ENCODE results near the gene ZNF385B. TPM values are rescaled to one million over a fixed set of nuclear protein-coding genes. Genes with fewer than 3 reads are reported as not detected.

Gene ZNF385B
- polyA plus RNA-seq, 3 donors from 2014 or later: not detected

DNA sequence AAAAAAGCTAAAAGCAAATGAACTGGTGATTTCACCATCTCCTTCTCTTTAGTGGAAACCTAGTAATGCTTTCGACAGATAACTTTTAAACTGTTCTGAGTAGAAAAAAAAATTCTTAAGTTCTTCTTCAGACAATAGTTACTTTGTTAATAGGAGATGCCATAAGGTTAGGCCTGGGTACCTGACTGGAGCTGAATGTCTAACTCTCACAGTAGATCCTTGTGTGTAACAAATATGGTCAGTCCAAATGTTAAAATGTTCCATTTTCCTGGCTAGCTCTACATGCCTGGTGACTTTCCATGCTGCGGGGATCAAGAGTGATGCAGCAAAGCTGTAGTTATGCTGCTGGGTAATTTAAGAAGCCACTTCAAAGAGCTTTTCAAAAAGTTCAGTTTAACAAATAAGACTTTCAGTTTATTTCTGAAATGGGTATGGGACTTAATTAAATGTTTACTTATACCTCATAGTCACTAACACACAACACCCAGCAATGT is 332.8 kb downstream of the ZNF385B start:
- Mint-ChIP-seq H3K4me1 (no peaks in the 10 kb centered on the region), H3K27ac (no peak overlapping the region), H3K27me3 (ENCODE audit: low read depth in 3 of 3) (peaks cover 0 to 4% (median 2%) of the 10 kb centered on the region in 3 donors), H3K9me3 (peaks cover 0 to 3% (median 0%) of the 10 kb centered on the region in 6 donors), H3K4me3 (no peak overlapping the region), H3K36me3 (no peaks in the 10 kb centered on the region)
- DNase-seq: no peak

DNA sequence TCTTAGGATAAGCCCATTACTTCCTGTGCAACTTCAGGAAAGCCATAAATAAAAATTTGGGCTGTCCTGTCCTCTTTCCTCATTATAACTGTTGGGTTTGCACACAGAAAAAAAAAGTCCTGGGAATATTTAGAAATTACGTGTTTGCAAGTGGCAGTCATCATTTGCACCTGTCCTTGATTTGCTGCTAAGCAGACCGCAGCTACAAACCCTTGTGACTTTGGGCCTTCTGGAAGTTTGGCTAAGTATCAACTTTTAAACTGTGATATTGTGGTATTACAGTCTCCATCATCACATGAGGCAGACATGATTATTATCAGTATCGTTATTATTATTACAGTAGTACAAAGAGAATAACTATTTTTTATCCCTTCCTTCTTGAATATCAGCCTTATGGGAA is 336.1 kb downstream of the ZNF385B start:
- Mint-ChIP-seq H3K27me3 (ENCODE audit: low read depth in 3 of 3) (peaks cover 0 to 3% (median 0%) of the 10 kb centered on the region in 3 donors), H3K4me3 (no peak overlapping the region), H3K36me3 (no peaks in the 10 kb centered on the region), H3K9me3 (peaks cover 0 to 4% (median 0%) of the 10 kb centered on the region in 6 donors), H3K27ac (no peak overlapping the region), H3K4me1 (no peaks in the 10 kb centered on the region)
- no peak for DNase-seq

DNA sequence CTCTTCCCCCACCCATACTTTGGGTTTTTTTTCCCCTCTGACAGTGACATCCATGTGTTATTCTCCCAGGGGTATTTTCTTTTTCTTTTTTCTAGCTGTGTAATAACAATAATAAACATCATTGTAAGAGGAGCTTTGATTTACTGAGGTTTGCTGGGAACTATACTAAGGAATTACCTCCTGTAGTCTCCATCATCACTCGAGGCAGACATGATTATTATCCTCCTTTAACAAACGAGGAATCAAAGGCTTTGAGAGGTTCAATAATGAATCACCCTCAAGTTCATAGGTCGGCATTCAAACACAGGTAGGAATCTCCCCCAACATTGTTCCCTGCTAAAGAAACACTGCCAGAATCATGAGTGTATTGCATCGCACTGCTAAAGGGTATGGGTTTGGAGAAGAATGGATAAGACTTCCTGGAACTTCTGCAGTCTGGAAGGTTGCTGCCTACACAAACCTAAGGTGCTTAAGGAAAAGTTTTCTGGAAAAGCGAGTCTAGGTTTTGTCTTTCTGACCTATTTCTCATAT is 336.5 kb downstream of the ZNF385B start:
- Mint-ChIP-seq H3K4me1 (no peaks in the 10 kb centered on the region), H3K4me3 (no peak overlapping the region)

DNA sequence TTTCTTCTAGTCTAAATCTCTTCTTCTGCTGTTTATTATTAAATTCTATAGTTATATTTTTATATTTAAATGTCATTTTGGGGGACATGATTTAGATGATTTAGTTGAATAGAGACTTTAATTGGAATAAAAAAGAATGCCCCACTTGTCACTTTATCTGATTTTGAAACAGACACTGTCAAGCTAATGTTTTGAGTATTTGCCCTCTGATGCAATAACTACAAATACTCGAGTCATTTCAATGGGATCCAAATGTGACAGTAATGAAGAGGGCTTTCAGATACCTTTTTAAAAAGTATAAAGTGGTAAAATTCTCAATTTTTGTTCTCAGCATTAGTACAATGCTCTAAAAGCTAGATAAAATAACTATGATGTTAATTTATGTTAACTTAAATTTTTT is 339.5 kb downstream of the ZNF385B start:
- peaks cover 0 to 6% (median 0%) of the 10 kb centered on the region in 6 donors for H3K9me3 Mint-ChIP-seq
- H3K36me3 Mint-ChIP-seq: no peaks in the 10 kb centered on the region
- no peaks in the 10 kb centered on the region for H3K4me1 Mint-ChIP-seq
- no peak overlapping the region for H3K4me3 Mint-ChIP-seq
- no peak for DNase-seq
- H3K27ac Mint-ChIP-seq: no peak overlapping the region
- peaks cover 0 to 2% (median 0%) of the 10 kb centered on the region in 3 donors for H3K27me3 Mint-ChIP-seq (ENCODE audit: low read depth in 3 of 3)

More for the DNA sequence above, 336.5 kb downstream of the ZNF385B start:
- peaks cover 0 to 4% (median 0%) of the 10 kb centered on the region in 3 donors for H3K27me3 Mint-ChIP-seq (ENCODE audit: low read depth in 3 of 3)
- no peak for DNase-seq
- H3K27ac Mint-ChIP-seq: no peak overlapping the region
- H3K9me3 Mint-ChIP-seq: peaks cover 0 to 4% (median 0%) of the 10 kb centered on the region in 6 donors
- no peaks in the 10 kb centered on the region for H3K36me3 Mint-ChIP-seq

DNA sequence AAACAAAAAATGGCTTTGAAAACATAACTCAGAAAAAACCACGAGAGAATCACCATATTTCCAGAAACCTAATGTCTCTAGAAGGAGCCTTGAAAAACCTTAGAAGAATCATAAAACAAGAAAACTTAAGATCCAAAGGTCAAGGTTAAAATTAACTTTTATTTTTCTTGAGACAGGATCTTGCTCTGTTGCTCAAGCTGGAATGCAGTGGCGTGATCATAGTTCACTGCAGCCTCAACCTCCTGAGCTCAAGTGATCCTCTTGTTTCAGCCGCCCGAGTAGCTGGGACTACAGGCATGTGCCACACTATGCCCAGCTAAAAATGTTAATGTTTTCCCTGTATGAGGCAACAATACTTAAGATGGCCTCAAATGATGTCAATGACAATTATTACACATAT is 342.6 kb downstream of the ZNF385B start:
- H3K4me1 Mint-ChIP-seq: no peaks in the 10 kb centered on the region
- no peak overlapping the region for H3K27ac Mint-ChIP-seq
- no peak overlapping the region for H3K4me3 Mint-ChIP-seq
- no peak for DNase-seq
- peaks cover 2 to 6% (median 3%) of the 10 kb centered on the region in 3 donors for H3K27me3 Mint-ChIP-seq (ENCODE audit: low read depth in 3 of 3)
- H3K9me3 Mint-ChIP-seq: peaks cover 0 to 6% (median under 1%) of the 10 kb centered on the region in 6 donors
- H3K36me3 Mint-ChIP-seq: no peaks in the 10 kb centered on the region

DNA sequence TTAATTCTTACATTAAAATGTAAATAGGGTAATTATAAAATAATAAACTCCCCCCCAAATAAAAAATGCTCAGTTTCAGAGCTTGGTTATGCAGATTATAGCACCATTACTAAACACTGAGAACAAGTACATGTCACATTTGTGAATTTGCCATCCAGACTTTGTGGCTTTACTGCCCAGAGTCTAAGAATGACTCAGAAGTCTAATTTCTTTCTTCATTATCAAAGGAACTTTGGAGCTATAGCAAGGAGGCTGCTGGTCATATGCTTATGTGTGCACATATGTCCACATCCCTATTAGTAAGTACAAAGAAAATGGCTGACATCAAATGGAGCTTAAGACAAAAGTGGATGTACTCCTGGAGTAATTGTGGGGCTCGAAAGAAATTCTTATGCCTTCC is 348.2 kb downstream of the ZNF385B start:
- DNase-seq: no peak
- H3K9me3 Mint-ChIP-seq: peaks cover 0 to 10% (median 0%) of the 10 kb centered on the region in 6 donors
- H3K27ac Mint-ChIP-seq: no peak overlapping the region
- no peaks in the 10 kb centered on the region for H3K36me3 Mint-ChIP-seq
- no peaks in the 10 kb centered on the region for H3K4me1 Mint-ChIP-seq
- H3K27me3 Mint-ChIP-seq (ENCODE audit: low read depth in 3 of 3): peaks cover 2 to 4% (median 3%) of the 10 kb centered on the region in 3 donors
- no peak overlapping the region for H3K4me3 Mint-ChIP-seq

DNA sequence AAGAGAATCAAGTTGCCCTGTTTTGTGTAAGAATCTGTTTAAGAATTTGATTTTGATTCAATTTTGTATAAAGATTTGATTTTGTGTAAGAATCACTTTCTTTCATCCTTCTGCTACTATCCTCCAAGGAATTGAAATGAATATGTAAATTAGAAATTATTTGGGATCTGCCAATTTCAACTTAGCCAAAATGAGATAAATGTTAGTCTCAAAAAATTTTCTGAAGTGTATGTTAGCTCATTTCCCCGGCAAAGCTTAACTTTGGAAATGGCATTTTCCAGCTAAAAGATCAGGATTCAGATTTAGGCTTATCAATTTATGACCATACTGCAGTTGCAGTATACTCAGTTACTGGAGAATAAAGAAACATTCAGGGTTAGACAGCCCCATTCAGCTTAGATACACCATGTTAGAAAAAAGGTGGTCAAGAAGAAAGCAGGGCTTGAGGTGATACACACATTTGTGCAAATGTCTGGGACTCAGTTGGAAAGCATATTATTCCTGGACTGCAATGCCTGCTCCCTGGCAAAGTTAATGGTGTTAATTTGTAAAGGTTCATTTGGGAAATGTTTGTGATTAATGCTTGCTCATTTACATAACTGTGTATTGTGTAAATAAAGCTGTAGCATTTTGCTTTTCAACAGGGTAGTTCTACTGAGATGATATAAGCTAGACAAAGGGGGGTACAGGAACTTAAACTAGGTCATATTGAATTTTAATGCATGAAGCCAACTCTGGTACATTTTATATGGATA is 349.0 kb downstream of the ZNF385B start:
- H3K27me3 Mint-ChIP-seq (ENCODE audit: low read depth in 3 of 3): peaks cover 2 to 4% (median 3%) of the 10 kb centered on the region in 3 donors
- DNase-seq: no peak
- no peak overlapping the region for H3K4me3 Mint-ChIP-seq
- H3K4me1 Mint-ChIP-seq: no peaks in the 10 kb centered on the region
- H3K9me3 Mint-ChIP-seq: peaks cover 0 to 10% (median 0%) of the 10 kb centered on the region in 6 donors
- no peaks in the 10 kb centered on the region for H3K36me3 Mint-ChIP-seq
- no peak overlapping the region for H3K27ac Mint-ChIP-seq

DNA sequence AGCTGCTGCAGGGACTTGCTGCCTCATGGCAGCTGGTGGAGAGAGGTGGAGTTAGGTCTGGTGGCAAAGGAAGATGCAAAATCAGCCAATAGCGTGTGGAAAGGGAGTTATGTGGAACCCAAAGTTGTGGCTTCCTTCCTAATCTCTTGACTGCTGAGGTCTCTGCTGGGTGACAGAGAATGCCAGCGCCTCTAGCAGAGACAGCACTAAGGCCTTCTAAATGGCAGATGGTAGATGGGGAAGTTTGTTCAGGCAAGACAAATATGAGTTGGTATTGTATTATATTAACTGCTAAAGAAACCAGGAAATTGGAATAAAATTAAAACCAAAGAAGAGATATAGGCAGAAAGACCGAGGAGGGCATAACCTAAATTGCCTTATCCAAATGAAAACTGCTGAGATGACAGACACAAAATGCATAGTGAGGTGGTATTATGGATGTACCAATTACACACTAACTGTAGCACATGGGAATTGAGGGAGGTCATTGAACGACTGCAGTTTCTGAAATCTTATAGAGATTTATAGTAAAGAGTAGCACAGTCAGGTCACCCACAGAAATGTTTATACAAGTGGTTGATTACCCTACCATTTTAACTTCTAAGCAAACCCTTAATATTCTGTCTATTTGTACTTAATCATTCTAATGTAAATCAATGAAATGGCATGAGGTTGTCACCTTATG is 350.2 kb downstream of the ZNF385B start:
- H3K4me3 Mint-ChIP-seq: no peak overlapping the region

DNA sequence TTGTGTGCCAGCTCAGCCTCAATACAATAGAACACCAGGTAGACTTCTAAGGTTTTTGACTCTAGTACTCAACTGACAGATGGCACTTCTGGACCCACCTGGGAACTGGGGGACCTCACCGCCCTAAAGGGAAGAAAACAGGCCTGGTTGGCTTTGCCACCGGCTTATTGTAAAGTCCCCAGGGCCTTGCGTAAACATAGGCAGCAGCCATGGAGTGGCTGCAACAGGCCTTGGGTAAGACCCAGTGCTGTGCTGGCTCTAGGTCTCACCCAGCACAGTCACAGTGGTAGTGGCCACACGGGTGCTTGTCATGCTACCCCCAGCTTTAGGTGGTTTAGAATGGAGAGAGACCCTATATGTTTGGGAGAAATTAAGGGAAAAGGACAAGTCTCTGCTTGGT is 366.1 kb downstream of the ZNF385B start:
- Mint-ChIP-seq H3K27ac (no peak overlapping the region), H3K9me3 (peaks cover 0 to 12% (median 6%) of the 10 kb centered on the region in 6 donors), H3K27me3 (ENCODE audit: low read depth in 3 of 3) (peaks cover 0 to 2% (median 0%) of the 10 kb centered on the region in 3 donors), H3K4me3 (no peak overlapping the region), H3K36me3 (peaks cover 0 to 3% (median 0%) of the 10 kb centered on the region in 3 donors), H3K4me1 (no peaks in the 10 kb centered on the region)
- DNase-seq: no peak

More for the DNA sequence above, 350.2 kb downstream of the ZNF385B start:
- no peaks in the 10 kb centered on the region for H3K36me3 Mint-ChIP-seq
- peaks cover 2 to 4% (median 3%) of the 10 kb centered on the region in 3 donors for H3K27me3 Mint-ChIP-seq (ENCODE audit: low read depth in 3 of 3)
- no peak for DNase-seq
- H3K9me3 Mint-ChIP-seq: peaks cover 0 to 10% (median 0%) of the 10 kb centered on the region in 6 donors
- no peaks in the 10 kb centered on the region for H3K4me1 Mint-ChIP-seq
- no peak overlapping the region for H3K27ac Mint-ChIP-seq

DNA sequence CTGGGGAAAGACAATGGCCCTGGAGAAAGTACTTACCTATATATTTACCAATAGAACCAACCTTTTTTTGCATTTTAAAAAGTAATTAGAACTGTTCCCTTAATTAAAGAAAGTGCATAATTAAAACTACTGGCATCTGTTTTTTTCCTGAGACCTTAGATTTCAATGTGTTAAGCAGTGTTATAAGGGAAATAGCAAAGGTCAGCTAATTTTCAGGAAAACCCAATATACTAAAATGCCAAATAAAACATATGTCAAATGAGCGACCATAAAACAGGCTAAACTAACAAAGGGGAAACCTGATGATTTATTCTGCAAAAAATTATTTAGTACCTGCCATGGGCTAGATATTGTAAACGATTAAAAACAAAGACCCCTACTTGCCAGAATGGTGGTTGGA is 372.8 kb downstream of the ZNF385B start:
- no peak overlapping the region for H3K27ac Mint-ChIP-seq
- DNase-seq: no peak
- no peaks in the 10 kb centered on the region for H3K9me3 Mint-ChIP-seq
- H3K36me3 Mint-ChIP-seq: no peaks in the 10 kb centered on the region
- H3K4me1 Mint-ChIP-seq: no peaks in the 10 kb centered on the region
- H3K27me3 Mint-ChIP-seq (ENCODE audit: low read depth in 3 of 3): peaks cover 0 to 2% (median 0%) of the 10 kb centered on the region in 3 donors
- H3K4me3 Mint-ChIP-seq: no peak overlapping the region

DNA sequence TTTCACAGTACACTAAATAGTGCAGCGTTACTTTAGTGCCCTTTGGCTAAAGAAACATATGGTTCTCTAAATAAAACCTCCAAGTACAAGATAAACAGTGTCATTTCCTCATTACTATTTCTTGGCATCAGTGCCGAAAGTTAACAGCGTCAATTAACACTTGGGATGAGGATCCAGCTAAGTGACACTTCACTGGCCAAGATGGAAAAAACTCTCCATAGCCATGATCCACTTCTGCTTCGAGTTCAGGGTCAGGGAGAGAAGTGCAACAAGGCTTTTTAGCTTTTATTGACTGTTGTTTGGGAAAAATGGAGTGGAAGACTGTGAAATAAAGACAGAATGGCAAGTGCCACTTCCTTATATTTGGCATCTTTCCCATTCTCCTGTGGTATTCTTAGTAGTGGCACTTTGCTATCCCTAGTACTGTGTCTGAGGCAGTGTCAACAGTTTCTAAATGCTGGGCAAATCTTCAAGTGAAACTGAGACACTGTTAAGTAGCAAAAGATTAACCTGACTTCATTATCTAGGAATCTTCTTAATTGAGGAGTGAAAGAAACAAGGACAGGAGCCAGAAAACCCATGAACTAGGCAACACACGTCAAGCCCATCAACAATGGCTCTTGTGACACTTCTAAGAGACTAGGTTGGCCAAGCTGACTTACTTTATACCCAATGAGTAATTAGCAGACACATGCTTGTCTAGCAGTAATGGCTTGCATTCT is 374.2 kb downstream of the ZNF385B start:
- Mint-ChIP-seq H3K4me1 (no peaks in the 10 kb centered on the region), H3K9me3 (peaks cover 0 to 2% (median 0%) of the 10 kb centered on the region in 6 donors), H3K27ac (no peak overlapping the region), H3K27me3 (ENCODE audit: low read depth in 3 of 3) (peaks cover 0 to 2% (median 0%) of the 10 kb centered on the region in 3 donors), H3K4me3 (no peak overlapping the region), H3K36me3 (no peaks in the 10 kb centered on the region)
- DNase-seq: no peak

DNA sequence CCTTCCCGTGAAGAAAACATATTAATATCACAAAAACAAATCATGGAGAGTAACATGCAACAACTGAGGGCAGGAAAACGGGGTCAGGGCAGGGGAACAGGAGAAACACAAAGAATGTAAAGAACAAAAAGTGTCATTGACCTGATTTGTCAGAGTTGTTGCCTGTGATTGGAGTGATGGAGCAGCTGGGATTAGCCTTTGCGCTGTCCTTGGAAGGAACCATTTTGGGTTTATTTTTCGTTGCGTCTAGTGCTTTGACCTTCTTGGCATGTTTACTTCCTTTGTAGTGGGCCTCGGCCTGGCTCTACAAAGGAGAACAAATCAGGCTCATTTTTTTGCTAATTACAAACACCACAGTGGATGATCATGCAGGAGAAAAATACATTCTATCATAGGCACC is 378.3 kb downstream of the ZNF385B start:
- Mint-ChIP-seq H3K4me1 (no peaks in the 10 kb centered on the region), H3K36me3 (no peaks in the 10 kb centered on the region), H3K4me3 (no peak overlapping the region), H3K9me3 (peaks cover 0 to 2% (median 0%) of the 10 kb centered on the region in 6 donors), H3K27ac (no peak overlapping the region), H3K27me3 (ENCODE audit: low read depth in 3 of 3) (peaks cover 0 to 2% (median 0%) of the 10 kb centered on the region in 3 donors)
- DNase-seq: no peak

DNA sequence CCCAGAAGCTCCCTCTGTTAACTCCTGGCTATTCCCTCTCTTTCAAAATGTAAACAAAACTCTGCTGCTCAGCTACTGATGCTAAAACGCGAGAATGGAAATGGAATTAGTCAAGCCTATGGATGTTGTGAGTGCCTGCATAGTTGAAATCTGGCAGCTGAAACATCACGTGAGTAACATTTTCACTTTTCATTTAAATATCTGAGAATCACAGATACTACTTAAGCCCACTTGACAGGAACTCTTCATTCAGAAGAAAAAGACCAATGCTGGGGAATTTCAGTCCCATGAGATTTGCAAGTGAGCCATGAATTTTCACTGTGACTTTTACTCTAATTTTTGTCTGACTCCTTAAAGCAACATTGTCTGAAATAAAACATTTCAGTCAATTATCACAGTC is 381.5 kb downstream of the ZNF385B start:
- Mint-ChIP-seq H3K27ac (no peak overlapping the region), H3K27me3 (ENCODE audit: low read depth in 3 of 3) (peaks cover 0 to 2% (median 0%) of the 10 kb centered on the region in 3 donors), H3K36me3 (no peaks in the 10 kb centered on the region), H3K9me3 (peaks cover 0 to 5% (median 2%) of the 10 kb centered on the region in 6 donors), H3K4me3 (no peak overlapping the region), H3K4me1 (no peaks in the 10 kb centered on the region)
- DNase-seq: no peak

Measured in immature natural killer cell (primary cell).